IPS-15b (cell line): Measurements from ENCODE around the gene SMIM15.
A peak's percentile ranks its signal among the peaks of the same experiment; 100 is the strongest.

Source experiments
- H3K27me3 ChIP-seq: one replicate; pipeline ENCODE4 v1.6.1; 2013; ENCODE audit warnings: low read length; ENCODE audit not compliant: control insufficient read depth, insufficient read depth
- H3K36me3 ChIP-seq: one replicate; pipeline ENCODE4 v1.6.1; 2013; ENCODE audit warnings: low read length; ENCODE audit not compliant: control insufficient read depth, insufficient read depth
- H3K4me1 ChIP-seq: one replicate; pipeline ENCODE4 v1.6.1; 2013; ENCODE audit warnings: mild to moderate bottlenecking, low read length; ENCODE audit not compliant: control insufficient read depth, insufficient read depth
- H3K4me3 ChIP-seq: one replicate; pipeline ENCODE4 v1.5.1; 2013; ENCODE audit warnings: low read depth, low read length
- H3K9ac ChIP-seq: one replicate; pipeline ENCODE4 v1.6.1; 2013; ENCODE audit warnings: low read depth, mild to moderate bottlenecking, low read length
- H3K9me3 ChIP-seq: one replicate; pipeline ENCODE4 v1.6.1; 2013; ENCODE audit warnings: mild to moderate bottlenecking, low read length; ENCODE audit not compliant: control insufficient read depth, insufficient read depth

SMIM15 gene

GRCh38 chr5:61180886-61181285 lies 18.6 kb upstream of the SMIM15 start:
- no peaks in the 10 kb centered on the region for H3K4me1 ChIP-seq
- no peaks in the 10 kb centered on the region for H3K36me3 ChIP-seq
- H3K4me3 ChIP-seq, result no peak overlapping the region
- no peaks in the 10 kb centered on the region for H3K9me3 ChIP-seq
- no peak overlapping the region for H3K9ac ChIP-seq
- H3K27me3 ChIP-seq, result no peaks in the 10 kb centered on the region

- Histone ChIP-seq H3K27me3 (no peaks in the 10 kb centered on the region), H3K36me3 (no peaks in the 10 kb centered on the region), H3K4me1 (no peaks in the 10 kb centered on the region), H3K9me3 (no peaks in the 10 kb centered on the region), H3K9ac (no peak overlapping the region), H3K4me3 (no peak overlapping the region)
These were observed 16.4 kb upstream of the SMIM15 start for GRCh38 chr5:61178702-61179101.

GRCh38 chr5:61177716-61178115 lies 15.4 kb upstream of the SMIM15 start:
- Histone ChIP-seq H3K4me1 (no peaks in the 10 kb centered on the region), H3K27me3 (no peaks in the 10 kb centered on the region), H3K36me3 (no peaks in the 10 kb centered on the region), H3K4me3 (no peak overlapping the region), H3K9me3 (no peaks in the 10 kb centered on the region), H3K9ac (no peak overlapping the region)

- no peak overlapping the region for H3K4me3 ChIP-seq
- no peaks in the 10 kb centered on the region for H3K4me1 ChIP-seq
- no peaks in the 10 kb centered on the region for H3K36me3 ChIP-seq
- H3K9ac ChIP-seq, result no peak overlapping the region
- no peaks in the 10 kb centered on the region for H3K9me3 ChIP-seq
- H3K27me3 ChIP-seq, result no peaks in the 10 kb centered on the region
These were observed 14.8 kb upstream of the SMIM15 start for GRCh38 chr5:61177070-61177469.

GRCh38 chr5:61176631-61177030 lies 14.4 kb upstream of the SMIM15 start:
- Histone ChIP-seq H3K4me3 (no peak overlapping the region), H3K27me3 (no peaks in the 10 kb centered on the region), H3K36me3 (no peaks in the 10 kb centered on the region), H3K9me3 (no peaks in the 10 kb centered on the region), H3K9ac (no peak overlapping the region), H3K4me1 (no peaks in the 10 kb centered on the region)

GRCh38 chr5:61171479-61171878 lies 9.2 kb upstream of the SMIM15 start:
- no peaks in the 10 kb centered on the region for H3K27me3 ChIP-seq
- H3K9ac ChIP-seq, result no peak overlapping the region
- no peak overlapping the region for H3K4me3 ChIP-seq
- no peaks in the 10 kb centered on the region for H3K4me1 ChIP-seq
- H3K36me3 ChIP-seq, result no peaks in the 10 kb centered on the region
- no peaks in the 10 kb centered on the region for H3K9me3 ChIP-seq

- no peak overlapping the region for H3K9ac ChIP-seq
- H3K4me3 ChIP-seq, result no peak overlapping the region
- no peaks in the 10 kb centered on the region for H3K27me3 ChIP-seq
- peaks cover 6% of the 10 kb centered on the region for H3K4me1 ChIP-seq
- no peaks in the 10 kb centered on the region for H3K36me3 ChIP-seq
- H3K9me3 ChIP-seq, result no peaks in the 10 kb centered on the region
These were observed 6.7 kb upstream of the SMIM15 start for GRCh38 chr5:61168951-61169350.

- H3K9me3 ChIP-seq, result no peaks in the 10 kb centered on the region
- H3K4me1 ChIP-seq, result peaks cover 9% of the 10 kb centered on the region
- H3K9ac ChIP-seq, result no peak overlapping the region
- H3K4me3 ChIP-seq, result no peak overlapping the region
- no peaks in the 10 kb centered on the region for H3K27me3 ChIP-seq
- no peaks in the 10 kb centered on the region for H3K36me3 ChIP-seq
These were observed 5.1 kb upstream of the SMIM15 start for GRCh38 chr5:61167382-61167781.

GRCh38 chr5:61163905-61164304 lies 1.6 kb upstream of the SMIM15 start:
- Histone ChIP-seq H3K27me3 (no peaks in the 10 kb centered on the region), H3K9ac (no peak overlapping the region), H3K4me1 (peaks cover 14% of the 10 kb centered on the region), H3K9me3 (no peaks in the 10 kb centered on the region), H3K36me3 (peaks cover 8% of the 10 kb centered on the region), H3K4me3 (peak overlapping the region; percentile 86)

- Histone ChIP-seq H3K9me3 (no peaks in the 10 kb centered on the region), H3K27me3 (no peaks in the 10 kb centered on the region), H3K9ac (peak overlapping the region; percentile 98)
These were observed 732 bp upstream of the SMIM15 start for GRCh38 chr5:61162832-61163567.

GRCh38 chr5:61160497-61160896 lies 1.8 kb downstream of the SMIM15 start:
- Histone ChIP-seq H3K27me3 (no peaks in the 10 kb centered on the region), H3K9ac (no peak overlapping the region), H3K4me1 (peaks cover 13% of the 10 kb centered on the region), H3K9me3 (no peaks in the 10 kb centered on the region), H3K4me3 (no peak overlapping the region), H3K36me3 (peaks cover 8% of the 10 kb centered on the region)

More at GRCh38 chr5:61162832-61163567, 732 bp upstream of the SMIM15 start:
- peak overlapping the region; percentile 86 for H3K4me3 ChIP-seq
- H3K4me1 ChIP-seq, result peaks cover 14% of the 10 kb centered on the region
- H3K36me3 ChIP-seq, result peaks cover 8% of the 10 kb centered on the region

- H3K4me1 ChIP-seq, result peaks cover 12% of the 10 kb centered on the region
- H3K27me3 ChIP-seq, result no peaks in the 10 kb centered on the region
- no peaks in the 10 kb centered on the region for H3K9me3 ChIP-seq
- no peak overlapping the region for H3K4me3 ChIP-seq
- H3K9ac ChIP-seq, result no peak overlapping the region
- H3K36me3 ChIP-seq, result peaks cover 8% of the 10 kb centered on the region
These were observed 2.4 kb downstream of the SMIM15 start for GRCh38 chr5:61159836-61160235.
